ENCODE results near the gene TIMM10B. TPM values are rescaled to one million over a fixed set of nuclear protein-coding genes. Genes with fewer than 3 reads are reported as not detected.

The TIMM10B gene
- total RNA-seq, 1 donor from 2014 or later: 34.6 TPM

DNA sequence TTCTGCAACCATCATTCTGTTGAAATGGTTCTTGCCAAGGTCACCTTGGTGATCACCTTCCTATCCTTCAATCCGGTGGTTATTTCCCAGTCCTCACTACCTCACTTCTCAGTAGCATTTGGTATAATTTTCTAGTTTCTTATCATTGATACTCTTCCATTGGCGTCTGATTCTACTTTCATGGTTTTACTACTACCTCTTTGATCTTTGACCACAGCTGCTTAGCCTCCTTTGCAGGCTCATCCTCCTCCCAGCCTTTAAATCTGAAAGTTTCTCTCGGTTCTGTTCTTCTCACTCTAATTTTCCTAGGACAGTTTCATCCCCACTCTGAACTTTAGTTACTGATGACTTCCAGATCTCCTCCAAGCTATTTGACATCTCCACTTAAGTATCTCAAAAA is 5.0 kb downstream of the TIMM10B start:
- Histone ChIP-seq H3K36me3 (peaks cover 76% of the 10 kb centered on the region), H3K4me3 (no peak overlapping the region), H3K4me1 (peaks cover 12% of the 10 kb centered on the region), H3K9me3 (no peaks in the 10 kb centered on the region), H3K27ac (no peak overlapping the region), H3K27me3 (ENCODE audit: low read depth) (no peaks in the 10 kb centered on the region)
- intact Hi-C loops (cut with DNase I): no loop called here
- TF ChIP-seq, protein P1, sequence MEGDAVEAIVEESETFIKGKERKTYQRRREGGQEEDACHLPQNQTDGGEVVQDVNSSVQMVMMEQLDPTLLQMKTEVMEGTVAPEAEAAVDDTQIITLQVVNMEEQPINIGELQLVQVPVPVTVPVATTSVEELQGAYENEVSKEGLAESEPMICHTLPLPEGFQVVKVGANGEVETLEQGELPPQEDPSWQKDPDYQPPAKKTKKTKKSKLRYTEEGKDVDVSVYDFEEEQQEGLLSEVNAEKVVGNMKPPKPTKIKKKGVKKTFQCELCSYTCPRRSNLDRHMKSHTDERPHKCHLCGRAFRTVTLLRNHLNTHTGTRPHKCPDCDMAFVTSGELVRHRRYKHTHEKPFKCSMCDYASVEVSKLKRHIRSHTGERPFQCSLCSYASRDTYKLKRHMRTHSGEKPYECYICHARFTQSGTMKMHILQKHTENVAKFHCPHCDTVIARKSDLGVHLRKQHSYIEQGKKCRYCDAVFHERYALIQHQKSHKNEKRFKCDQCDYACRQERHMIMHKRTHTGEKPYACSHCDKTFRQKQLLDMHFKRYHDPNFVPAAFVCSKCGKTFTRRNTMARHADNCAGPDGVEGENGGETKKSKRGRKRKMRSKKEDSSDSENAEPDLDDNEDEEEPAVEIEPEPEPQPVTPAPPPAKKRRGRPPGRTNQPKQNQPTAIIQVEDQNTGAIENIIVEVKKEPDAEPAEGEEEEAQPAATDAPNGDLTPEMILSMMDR (IDR thresholded peaks at IDR 0.05): no peak
- DNase-seq (no peak), ATAC-seq (no peak)

- intact Hi-C loops (cut with DNase I): no loop called here
- H3K27ac ChIP-seq: no peak overlapping the region
These were observed 5.6 kb downstream of the TIMM10B start for GRCh38 chr11:6486938-6487337.

GRCh38 chr11:6488342-6488741 is 7.0 kb downstream of the TIMM10B start:
- TF ChIP-seq, protein P1 (IDR thresholded peaks at IDR 0.05): no peak
- Histone ChIP-seq H3K27ac (no peak overlapping the region), H3K27me3 (ENCODE audit: low read depth) (no peaks in the 10 kb centered on the region), H3K4me1 (no peaks in the 10 kb centered on the region), H3K4me3 (no peak overlapping the region), H3K9me3 (no peaks in the 10 kb centered on the region), H3K36me3 (peaks cover 82% of the 10 kb centered on the region)
- no peak for DNase-seq
- ATAC-seq: no peak
- intact Hi-C loops (cut with DNase I): no loop called here

More at GRCh38 chr11:6486938-6487337, 5.6 kb downstream of the TIMM10B start:
- TF ChIP-seq, protein P1 (IDR thresholded peaks at IDR 0.05): no peak
- DNase-seq: no peak
- no peak for ATAC-seq
- peaks cover 82% of the 10 kb centered on the region for H3K36me3 ChIP-seq
- peaks cover 10% of the 10 kb centered on the region for H3K4me1 ChIP-seq
- H3K4me3 ChIP-seq: no peak overlapping the region
- no peaks in the 10 kb centered on the region for H3K9me3 ChIP-seq
- no peaks in the 10 kb centered on the region for H3K27me3 ChIP-seq (ENCODE audit: low read depth)

DNA sequence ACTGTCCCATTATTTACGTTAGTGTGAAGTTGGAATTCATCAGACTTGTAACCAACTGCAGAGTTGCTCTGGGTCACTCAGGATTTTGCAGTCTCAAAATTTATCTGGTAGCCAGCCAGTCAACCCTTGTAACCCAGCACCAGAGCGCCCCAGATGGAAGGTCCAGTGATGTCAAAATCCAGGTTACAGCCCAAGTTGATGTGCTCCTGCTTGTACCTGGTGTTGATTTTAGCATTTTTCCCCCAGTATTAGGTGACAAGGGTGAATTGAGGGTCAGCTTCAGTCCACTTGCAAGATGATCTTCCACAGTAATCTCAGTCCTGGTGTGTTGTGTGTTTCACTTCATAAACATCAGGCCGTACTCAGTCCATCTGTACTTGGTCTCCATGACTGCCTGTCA is 7.5 kb downstream of the TIMM10B start:
- intact Hi-C loops (cut with DNase I): no loop called here
- H3K9me3 ChIP-seq: no peaks in the 10 kb centered on the region
- H3K36me3 ChIP-seq: peaks cover 82% of the 10 kb centered on the region
- no peak overlapping the region for H3K27ac ChIP-seq
- DNase-seq: no peak
- H3K27me3 ChIP-seq (ENCODE audit: low read depth): no peaks in the 10 kb centered on the region
- no peaks in the 10 kb centered on the region for H3K4me1 ChIP-seq
- ATAC-seq: no peak
- TF ChIP-seq, protein P1 (IDR thresholded peaks at IDR 0.05): no peak
- H3K4me3 ChIP-seq: no peak overlapping the region

DNA sequence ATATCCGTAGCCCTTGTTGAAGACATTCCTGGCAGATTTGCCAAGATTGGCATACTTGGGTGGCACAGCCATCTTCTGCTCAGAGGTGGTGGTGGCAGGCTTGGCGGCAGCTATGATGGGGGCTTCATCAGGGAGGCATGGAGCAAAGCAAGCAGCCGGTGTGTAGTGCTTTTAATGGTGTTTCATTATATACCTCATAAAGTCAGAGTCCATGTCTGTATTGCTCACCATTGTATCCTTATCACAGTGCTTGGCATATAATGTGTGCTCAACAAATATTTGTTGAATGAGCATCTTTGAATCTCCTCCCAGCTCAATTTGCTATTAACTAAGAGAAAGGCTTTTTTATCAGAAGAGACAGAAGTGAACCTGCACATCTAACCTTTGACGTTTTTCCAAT is 8.0 kb downstream of the TIMM10B start:
- H3K36me3 ChIP-seq: peaks cover 82% of the 10 kb centered on the region

More for the DNA sequence above, 8.0 kb downstream of the TIMM10B start:
- Histone ChIP-seq H3K9me3 (no peaks in the 10 kb centered on the region), H3K4me1 (no peaks in the 10 kb centered on the region), H3K27me3 (ENCODE audit: low read depth) (no peaks in the 10 kb centered on the region), H3K4me3 (no peak overlapping the region), H3K27ac (no peak overlapping the region)
- intact Hi-C loops (cut with DNase I): no loop called here
- TF ChIP-seq, protein P1 (IDR thresholded peaks at IDR 0.05): no peak
- DNase-seq (no peak), ATAC-seq (no peak)
